ENCODE data around the gene COL18A1. TPM values are rescaled to one million over a fixed set of nuclear protein-coding genes. Genes with fewer than 3 reads are reported as not detected.

COL18A1 gene
- polyA plus RNA-seq, 1 experiment = 25.3 TPM

- ChIA-PET CTCF (no interaction called here), POLR2A (no interaction called here)
- Histone ChIP-seq H3K9me3 (ENCODE audit: control insufficient read depth, insufficient read depth, low read length) (peaks cover under 1% of the 10 kb centered on the region), H3K4me3 (ENCODE audit: low read depth, low read length) (no peak overlapping the region), H3K27me3 (ENCODE audit: control insufficient read depth, insufficient read depth, low read length) (no peaks in the 10 kb centered on the region), H3K27ac (ENCODE audit: low read depth, low read length) (no peak overlapping the region)
- no peak for DNase-seq (ENCODE audit: low read depth, low spot score)
- TF ChIP-seq, protein P1, sequence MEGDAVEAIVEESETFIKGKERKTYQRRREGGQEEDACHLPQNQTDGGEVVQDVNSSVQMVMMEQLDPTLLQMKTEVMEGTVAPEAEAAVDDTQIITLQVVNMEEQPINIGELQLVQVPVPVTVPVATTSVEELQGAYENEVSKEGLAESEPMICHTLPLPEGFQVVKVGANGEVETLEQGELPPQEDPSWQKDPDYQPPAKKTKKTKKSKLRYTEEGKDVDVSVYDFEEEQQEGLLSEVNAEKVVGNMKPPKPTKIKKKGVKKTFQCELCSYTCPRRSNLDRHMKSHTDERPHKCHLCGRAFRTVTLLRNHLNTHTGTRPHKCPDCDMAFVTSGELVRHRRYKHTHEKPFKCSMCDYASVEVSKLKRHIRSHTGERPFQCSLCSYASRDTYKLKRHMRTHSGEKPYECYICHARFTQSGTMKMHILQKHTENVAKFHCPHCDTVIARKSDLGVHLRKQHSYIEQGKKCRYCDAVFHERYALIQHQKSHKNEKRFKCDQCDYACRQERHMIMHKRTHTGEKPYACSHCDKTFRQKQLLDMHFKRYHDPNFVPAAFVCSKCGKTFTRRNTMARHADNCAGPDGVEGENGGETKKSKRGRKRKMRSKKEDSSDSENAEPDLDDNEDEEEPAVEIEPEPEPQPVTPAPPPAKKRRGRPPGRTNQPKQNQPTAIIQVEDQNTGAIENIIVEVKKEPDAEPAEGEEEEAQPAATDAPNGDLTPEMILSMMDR (IDR thresholded peaks at IDR 0.05; ENCODE audit: low read depth, low read length) = no peak
Observed at GRCh38 chr21:45452696-45453307, 47.8 kb downstream of the COL18A1 start.

- no peaks in the 10 kb centered on the region; the same call in 1 of the 2 replicates for H3K9me3 ChIP-seq (ENCODE audit: control insufficient read depth, insufficient read depth, low read length)
- H3K4me3 ChIP-seq (ENCODE audit: low read depth, low read length) = no peak overlapping the region
- no peaks in the 10 kb centered on the region for H3K27me3 ChIP-seq (ENCODE audit: control insufficient read depth, insufficient read depth, low read length)
- POLR2A ChIA-PET = no interaction called here
- CTCF ChIA-PET = no interaction called here
- DNase-seq (ENCODE audit: low read depth, low spot score) = no peak
- no peak overlapping the region for H3K27ac ChIP-seq (ENCODE audit: low read depth, low read length)
- TF ChIP-seq, protein P1 (IDR thresholded peaks at IDR 0.05; ENCODE audit: low read depth, low read length) = no peak
Observed at GRCh38 chr21:45453308-45453950, 48.5 kb downstream of the COL18A1 start.

- Histone ChIP-seq H3K27ac (ENCODE audit: low read depth, low read length) (no peak overlapping the region), H3K4me3 (ENCODE audit: low read depth, low read length) (no peak overlapping the region)
- no peak for DNase-seq (ENCODE audit: low read depth, low spot score)
Observed at GRCh38 chr21:45454060-45454925, 49.3 kb downstream of the COL18A1 start.

GRCh38 chr21:45454926-45455673 is 50.1 kb downstream of the COL18A1 start:
- TF ChIP-seq, protein P1 (IDR thresholded peaks at IDR 0.05; ENCODE audit: low read depth, low read length) = no peak
- ChIA-PET CTCF (no interaction called here), POLR2A (interaction anchor here (1.2 kb wide), 1 partner anchor 17 kb away, joined by 4 read pairs; no protein-coding TSS in a partner anchor)
- no peaks in the 10 kb centered on the region; the same call in 1 of the 2 replicates for H3K9me3 ChIP-seq (ENCODE audit: control insufficient read depth, insufficient read depth, low read length)
- H3K4me3 ChIP-seq (ENCODE audit: low read depth, low read length) = peak overlapping the region; percentile 35
- no peaks in the 10 kb centered on the region for H3K27me3 ChIP-seq (ENCODE audit: control insufficient read depth, insufficient read depth, low read length)
- no peak for DNase-seq (ENCODE audit: low read depth, low spot score)
- H3K27ac ChIP-seq (ENCODE audit: low read depth, low read length) = peak overlapping the region; percentile 11

More at GRCh38 chr21:45454060-45454925, 49.3 kb downstream of the COL18A1 start:
- no peaks in the 10 kb centered on the region; the same call in 1 of the 2 replicates for H3K9me3 ChIP-seq (ENCODE audit: control insufficient read depth, insufficient read depth, low read length)
- TF ChIP-seq, protein P1 (IDR thresholded peaks at IDR 0.05; ENCODE audit: low read depth, low read length) = no peak
- ChIA-PET POLR2A (no interaction called here), CTCF (no interaction called here)
- H3K27me3 ChIP-seq (ENCODE audit: control insufficient read depth, insufficient read depth, low read length) = no peaks in the 10 kb centered on the region
